ENCODE results near the gene ESPN. TPM values are rescaled to one million over a fixed set of nuclear protein-coding genes. Genes with fewer than 3 reads are reported as not detected.

The ESPN gene
- total RNA-seq, 1 donor from 2014 or later: 0.66 TPM

- Histone ChIP-seq H3K27me3 (ENCODE audit: insufficient read depth, low read length) (peaks cover 47% of the 10 kb centered on the region), H3K36me3 (ENCODE audit: insufficient read depth, low read length) (no peaks in the 10 kb centered on the region), H3K4me2 (ENCODE audit: low read length) (peak overlapping the region; percentile 76), H3K4me1 (ENCODE audit: insufficient read depth, low read length) (peaks cover 14% of the 10 kb centered on the region), H3K9me3 (ENCODE audit: insufficient read depth, low read depth, low read length) (no peaks in the 10 kb centered on the region), H3K27ac (ENCODE audit: low read depth, low read length) (no peak overlapping the region), H3K9ac (ENCODE audit: low read length) (peak overlapping the region; percentile 22), H3K4me3 (ENCODE audit: insufficient read depth, low read depth, low read length) (no peak overlapping the region), H4K20me1 (ENCODE audit: insufficient read depth, low read length) (no peaks in the 10 kb centered on the region), H2AFZ (ENCODE audit: low read depth, low read length) (peak overlapping the region; percentile 65), H3K79me2 (ENCODE audit: insufficient read depth, low read length) (no peaks in the 10 kb centered on the region)
- Mint-ChIP-seq H3K4me3 (ENCODE audit: unreplicated experiment) (no peak overlapping the region), H3K36me3 (ENCODE audit: low read depth, unreplicated experiment) (peaks cover 5% of the 10 kb centered on the region), H3K27ac (ENCODE audit: unreplicated experiment) (peak overlapping the region; percentile 79), H3K4me1 (ENCODE audit: low read depth, unreplicated experiment) (peaks cover 3% of the 10 kb centered on the region), H3K27me3 (ENCODE audit: low read depth, unreplicated experiment) (peaks cover 36% of the 10 kb centered on the region), H3K9me3 (ENCODE audit: unreplicated experiment) (peaks cover 4% of the 10 kb centered on the region)
- no peak for FAIRE-seq
- TF ChIP-seq EZH2 (IDR thresholded peaks at IDR 0.05; ENCODE audit: insufficient read depth, low read length): no peak
- TF ChIP-seq CTCF (IDR thresholded peaks at IDR 0.05; ENCODE audit: insufficient read depth, low read depth, low read length): no peak
- DNase-seq (ENCODE audit: low read depth): no peak
Measured at GRCh38 chr1:6414881-6415626, 9.5 kb upstream of the ESPN start.

- H3K9ac ChIP-seq (ENCODE audit: low read length): no peak overlapping the region
- no peaks in the 10 kb centered on the region for H3K9me3 ChIP-seq (ENCODE audit: insufficient read depth, low read depth, low read length)
- Mint-ChIP-seq H3K4me3 (ENCODE audit: unreplicated experiment) (no peak overlapping the region), H3K36me3 (ENCODE audit: low read depth, unreplicated experiment) (peaks cover 5% of the 10 kb centered on the region), H3K27ac (ENCODE audit: unreplicated experiment) (no peak overlapping the region), H3K9me3 (ENCODE audit: unreplicated experiment) (peaks cover 4% of the 10 kb centered on the region), H3K27me3 (ENCODE audit: low read depth, unreplicated experiment) (peaks cover 36% of the 10 kb centered on the region), H3K4me1 (ENCODE audit: low read depth, unreplicated experiment) (peaks cover 3% of the 10 kb centered on the region)
- H4K20me1 ChIP-seq (ENCODE audit: insufficient read depth, low read length): no peaks in the 10 kb centered on the region
- no peaks in the 10 kb centered on the region for H3K36me3 ChIP-seq (ENCODE audit: insufficient read depth, low read length)
- no peak for FAIRE-seq
- no peak overlapping the region for H3K27ac ChIP-seq (ENCODE audit: low read depth, low read length)
- TF ChIP-seq CTCF (IDR thresholded peaks at IDR 0.05; ENCODE audit: insufficient read depth, low read depth, low read length) (no peak), EZH2 (IDR thresholded peaks at IDR 0.05; ENCODE audit: insufficient read depth, low read length) (no peak)
- peaks cover 19% of the 10 kb centered on the region for H3K4me1 ChIP-seq (ENCODE audit: insufficient read depth, low read length)
- no peak for DNase-seq (ENCODE audit: low read depth)
- H2AFZ ChIP-seq (ENCODE audit: low read depth, low read length): no peak overlapping the region
- peaks cover 52% of the 10 kb centered on the region for H3K27me3 ChIP-seq (ENCODE audit: insufficient read depth, low read length)
- no peak overlapping the region for H3K4me3 ChIP-seq (ENCODE audit: insufficient read depth, low read depth, low read length)
- H3K79me2 ChIP-seq (ENCODE audit: insufficient read depth, low read length): no peaks in the 10 kb centered on the region
- no peak overlapping the region for H3K4me2 ChIP-seq (ENCODE audit: low read length)
Measured at GRCh38 chr1:6416295-6416656, 8.3 kb upstream of the ESPN start.

- Histone ChIP-seq H3K27ac (ENCODE audit: low read depth, low read length) (no peak overlapping the region), H3K9ac (ENCODE audit: low read length) (no peak overlapping the region), H3K79me2 (ENCODE audit: insufficient read depth, low read length) (no peaks in the 10 kb centered on the region), H2AFZ (ENCODE audit: low read depth, low read length) (no peak overlapping the region), H4K20me1 (ENCODE audit: insufficient read depth, low read length) (no peaks in the 10 kb centered on the region), H3K4me2 (ENCODE audit: low read length) (no peak overlapping the region), H3K4me1 (ENCODE audit: insufficient read depth, low read length) (peaks cover 19% of the 10 kb centered on the region), H3K4me3 (ENCODE audit: insufficient read depth, low read depth, low read length) (no peak overlapping the region), H3K36me3 (ENCODE audit: insufficient read depth, low read length) (no peaks in the 10 kb centered on the region), H3K9me3 (ENCODE audit: insufficient read depth, low read depth, low read length) (no peaks in the 10 kb centered on the region), H3K27me3 (ENCODE audit: insufficient read depth, low read length) (peaks cover 53% of the 10 kb centered on the region)
- peaks cover 3% of the 10 kb centered on the region for H3K4me1 Mint-ChIP-seq (ENCODE audit: low read depth, unreplicated experiment)
- DNase-seq (ENCODE audit: low read depth): no peak
- H3K9me3 Mint-ChIP-seq (ENCODE audit: unreplicated experiment): peaks cover 4% of the 10 kb centered on the region
- no peak overlapping the region for H3K27ac Mint-ChIP-seq (ENCODE audit: unreplicated experiment)
- H3K4me3 Mint-ChIP-seq (ENCODE audit: unreplicated experiment): no peak overlapping the region
- peaks cover 5% of the 10 kb centered on the region for H3K36me3 Mint-ChIP-seq (ENCODE audit: low read depth, unreplicated experiment)
- TF ChIP-seq CTCF (IDR thresholded peaks at IDR 0.05; ENCODE audit: insufficient read depth, low read depth, low read length) (no peak), EZH2 (IDR thresholded peaks at IDR 0.05; ENCODE audit: insufficient read depth, low read length) (no peak)
- FAIRE-seq: no peak
- H3K27me3 Mint-ChIP-seq (ENCODE audit: low read depth, unreplicated experiment): peaks cover 41% of the 10 kb centered on the region
Measured at GRCh38 chr1:6416906-6417305, 7.7 kb upstream of the ESPN start.
